ENCODE measurements around the gene FYCO1. TPM values are rescaled to one million over a fixed set of nuclear protein-coding genes. Genes with fewer than 3 reads are reported as not detected.

The FYCO1 gene
- total and polyA plus RNA-seq, 10 of the 15 experiments (the other 5 are each of a cell fraction or from before 2014, with no cell fraction given), result 1.5 to 8.4 (median 6.5) TPM

DNA sequence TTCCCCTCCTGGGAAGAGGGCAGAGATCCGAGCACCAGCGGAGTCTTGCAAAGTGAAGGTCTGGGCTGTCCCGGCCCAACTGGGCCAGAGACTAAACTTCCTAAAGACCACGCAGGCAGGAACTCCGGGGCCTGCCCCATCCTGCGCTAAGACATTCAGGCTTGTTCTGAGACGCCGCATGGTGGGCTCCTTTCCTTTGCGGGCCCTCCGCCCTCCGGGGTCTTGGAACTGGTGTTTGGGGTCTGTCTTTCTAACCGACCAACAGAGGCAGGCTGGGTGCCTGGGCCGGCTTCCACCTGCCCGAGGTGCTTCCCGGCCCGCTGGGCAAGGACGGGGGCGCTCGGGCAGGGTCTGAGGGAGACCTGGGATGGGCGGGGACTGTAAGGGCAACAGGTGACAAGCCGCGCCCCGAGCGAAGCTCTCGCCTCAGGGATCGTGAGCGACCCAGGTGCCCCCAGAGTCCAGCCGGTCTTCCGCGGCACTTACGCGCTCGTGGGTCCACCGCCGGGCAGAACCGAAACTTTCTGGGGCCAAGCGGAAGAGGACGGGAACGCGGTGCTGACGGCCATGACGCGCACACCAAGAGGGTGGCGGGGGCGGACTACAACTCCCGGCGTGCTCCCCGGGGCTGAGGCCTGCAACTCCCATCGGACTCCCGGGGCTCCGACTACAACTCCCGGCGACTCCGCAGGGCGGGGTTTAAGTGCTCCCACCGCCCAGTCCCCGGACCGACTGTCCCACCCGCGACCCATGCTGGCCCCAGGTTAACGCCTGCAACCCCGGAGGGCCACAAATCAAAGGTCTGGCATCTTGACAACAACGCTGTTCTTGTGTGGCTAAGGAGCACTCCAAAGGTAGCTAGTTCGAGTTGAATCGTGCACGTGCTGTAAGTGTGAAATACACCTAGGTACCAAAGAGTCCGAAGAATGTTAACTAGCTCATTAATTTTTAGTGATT, at the start of gene FYCO1 (continued):
- TF ChIP-seq, protein P1, sequence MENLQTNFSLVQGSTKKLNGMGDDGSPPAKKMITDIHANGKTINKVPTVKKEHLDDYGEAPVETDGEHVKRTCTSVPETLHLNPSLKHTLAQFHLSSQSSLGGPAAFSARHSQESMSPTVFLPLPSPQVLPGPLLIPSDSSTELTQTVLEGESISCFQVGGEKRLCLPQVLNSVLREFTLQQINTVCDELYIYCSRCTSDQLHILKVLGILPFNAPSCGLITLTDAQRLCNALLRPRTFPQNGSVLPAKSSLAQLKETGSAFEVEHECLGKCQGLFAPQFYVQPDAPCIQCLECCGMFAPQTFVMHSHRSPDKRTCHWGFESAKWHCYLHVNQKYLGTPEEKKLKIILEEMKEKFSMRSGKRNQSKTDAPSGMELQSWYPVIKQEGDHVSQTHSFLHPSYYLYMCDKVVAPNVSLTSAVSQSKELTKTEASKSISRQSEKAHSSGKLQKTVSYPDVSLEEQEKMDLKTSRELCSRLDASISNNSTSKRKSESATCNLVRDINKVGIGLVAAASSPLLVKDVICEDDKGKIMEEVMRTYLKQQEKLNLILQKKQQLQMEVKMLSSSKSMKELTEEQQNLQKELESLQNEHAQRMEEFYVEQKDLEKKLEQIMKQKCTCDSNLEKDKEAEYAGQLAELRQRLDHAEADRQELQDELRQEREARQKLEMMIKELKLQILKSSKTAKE (IDR thresholded peaks at IDR 0.05; ENCODE audit: low read depth, poor library complexity, severe bottlenecking), result no peak
- TF ChIP-seq NBN (IDR thresholded peaks at IDR 0.05), result peak; percentile 62
- TF ChIP-seq NR2F1 (conservative IDR thresholded peaks at IDR 0.05), result peak; percentile 82
- TF ChIP-seq POLR2AphosphoS5 (IDR thresholded peaks at IDR 0.05; ENCODE audit: low read length), result peak; percentile 66
- no peak for TF ChIP-seq CHD4 (IDR thresholded peaks at IDR 0.05)
- TF ChIP-seq TCF12 (IDR thresholded peaks at IDR 0.05; ENCODE audit: low read depth, low read length), result no peak
- TF ChIP-seq BACH1 (IDR thresholded peaks at IDR 0.05; ENCODE audit: borderline replicate concordance), result peak; percentile 53; the same call in 1 of the 2 replicates
- no peak for TF ChIP-seq STAT3 (IDR thresholded peaks at IDR 0.05; ENCODE audit: low read depth, low read length)
- TF ChIP-seq BHLHE40 (IDR thresholded peaks at IDR 0.05; ENCODE audit: borderline replicate concordance in 1 of 2, low read depth in 2 of 2, low read length in 1 of 2), result peak in 1 of 2 experiments; percentile 64; a peak in 1 of 4 replicates
- TF ChIP-seq IKZF1 (conservative IDR thresholded peaks at IDR 0.05), result peak; percentile 98
- no peak for TF ChIP-seq WRNIP1 (IDR thresholded peaks at IDR 0.05; ENCODE audit: borderline replicate concordance, low read depth, low read length)
- TF ChIP-seq, protein P2, sequence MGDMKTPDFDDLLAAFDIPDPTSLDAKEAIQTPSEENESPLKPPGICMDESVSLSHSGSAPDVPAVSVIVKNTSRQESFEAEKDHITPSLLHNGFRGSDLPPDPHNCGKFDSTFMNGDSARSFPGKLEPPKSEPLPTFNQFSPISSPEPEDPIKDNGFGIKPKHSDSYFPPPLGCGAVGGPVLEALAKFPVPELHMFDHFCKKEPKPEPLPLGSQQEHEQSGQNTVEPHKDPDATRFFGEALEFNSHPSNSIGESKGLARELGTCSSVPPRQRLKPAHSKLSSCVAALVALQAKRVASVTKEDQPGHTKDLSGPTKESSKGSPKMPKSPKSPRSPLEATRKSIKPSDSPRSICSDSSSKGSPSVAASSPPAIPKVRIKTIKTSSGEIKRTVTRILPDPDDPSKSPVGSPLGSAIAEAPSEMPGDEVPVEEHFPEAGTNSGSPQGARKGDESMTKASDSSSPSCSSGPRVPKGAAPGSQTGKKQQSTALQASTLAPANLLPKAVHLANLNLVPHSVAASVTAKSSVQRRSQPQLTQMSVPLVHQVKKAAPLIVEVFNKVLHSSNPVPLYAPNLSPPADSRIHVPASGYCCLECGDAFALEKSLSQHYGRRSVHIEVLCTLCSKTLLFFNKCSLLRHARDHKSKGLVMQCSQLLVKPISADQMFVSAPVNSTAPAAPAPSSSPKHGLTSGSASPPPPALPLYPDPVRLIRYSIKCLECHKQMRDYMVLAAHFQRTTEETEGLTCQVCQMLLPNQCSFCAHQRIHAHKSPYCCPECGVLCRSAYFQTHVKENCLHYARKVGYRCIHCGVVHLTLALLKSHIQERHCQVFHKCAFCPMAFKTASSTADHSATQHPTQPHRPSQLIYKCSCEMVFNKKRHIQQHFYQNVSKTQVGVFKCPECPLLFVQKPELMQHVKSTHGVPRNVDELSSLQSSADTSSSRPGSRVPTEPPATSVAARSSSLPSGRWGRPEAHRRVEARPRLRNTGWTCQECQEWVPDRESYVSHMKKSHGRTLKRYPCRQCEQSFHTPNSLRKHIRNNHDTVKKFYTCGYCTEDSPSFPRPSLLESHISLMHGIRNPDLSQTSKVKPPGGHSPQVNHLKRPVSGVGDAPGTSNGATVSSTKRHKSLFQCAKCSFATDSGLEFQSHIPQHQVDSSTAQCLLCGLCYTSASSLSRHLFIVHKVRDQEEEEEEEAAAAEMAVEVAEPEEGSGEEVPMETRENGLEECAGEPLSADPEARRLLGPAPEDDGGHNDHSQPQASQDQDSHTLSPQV (IDR thresholded peaks at IDR 0.05), result no peak; the same call in 1 of the 2 replicates
- no peak for TF ChIP-seq JUNB (IDR thresholded peaks at IDR 0.05)
- no peak for TF ChIP-seq ETV6 (conservative IDR thresholded peaks at IDR 0.05 in 1 of 2, IDR thresholded peaks at IDR 0.05 in 1 of 2; ENCODE audit: borderline replicate concordance in 1 of 2, low read depth in 1 of 2)
- TF ChIP-seq, protein P3, sequence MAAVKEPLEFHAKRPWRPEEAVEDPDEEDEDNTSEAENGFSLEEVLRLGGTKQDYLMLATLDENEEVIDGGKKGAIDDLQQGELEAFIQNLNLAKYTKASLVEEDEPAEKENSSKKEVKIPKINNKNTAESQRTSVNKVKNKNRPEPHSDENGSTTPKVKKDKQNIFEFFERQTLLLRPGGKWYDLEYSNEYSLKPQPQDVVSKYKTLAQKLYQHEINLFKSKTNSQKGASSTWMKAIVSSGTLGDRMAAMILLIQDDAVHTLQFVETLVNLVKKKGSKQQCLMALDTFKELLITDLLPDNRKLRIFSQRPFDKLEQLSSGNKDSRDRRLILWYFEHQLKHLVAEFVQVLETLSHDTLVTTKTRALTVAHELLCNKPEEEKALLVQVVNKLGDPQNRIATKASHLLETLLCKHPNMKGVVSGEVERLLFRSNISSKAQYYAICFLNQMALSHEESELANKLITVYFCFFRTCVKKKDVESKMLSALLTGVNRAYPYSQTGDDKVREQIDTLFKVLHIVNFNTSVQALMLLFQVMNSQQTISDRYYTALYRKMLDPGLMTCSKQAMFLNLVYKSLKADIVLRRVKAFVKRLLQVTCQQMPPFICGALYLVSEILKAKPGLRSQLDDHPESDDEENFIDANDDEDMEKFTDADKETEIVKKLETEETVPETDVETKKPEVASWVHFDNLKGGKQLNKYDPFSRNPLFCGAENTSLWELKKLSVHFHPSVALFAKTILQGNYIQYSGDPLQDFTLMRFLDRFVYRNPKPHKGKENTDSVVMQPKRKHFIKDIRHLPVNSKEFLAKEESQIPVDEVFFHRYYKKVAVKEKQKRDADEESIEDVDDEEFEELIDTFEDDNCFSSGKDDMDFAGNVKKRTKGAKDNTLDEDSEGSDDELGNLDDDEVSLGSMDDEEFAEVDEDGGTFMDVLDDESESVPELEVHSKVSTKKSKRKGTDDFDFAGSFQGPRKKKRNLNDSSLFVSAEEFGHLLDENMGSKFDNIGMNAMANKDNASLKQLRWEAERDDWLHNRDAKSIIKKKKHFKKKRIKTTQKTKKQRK (IDR thresholded peaks at IDR 0.05; ENCODE audit: low read depth, low read length), result no peak
- TF ChIP-seq NR2C1 (IDR thresholded peaks at IDR 0.05), result peak; percentile 71
- TF ChIP-seq MTA3 (IDR thresholded peaks at IDR 0.05; ENCODE audit: borderline replicate concordance, low read length), result no peak
- no peak for TF ChIP-seq ZNF274 (IDR thresholded peaks at IDR 0.05; ENCODE audit: insufficient read depth, insufficient read length)
- no peak for TF ChIP-seq RAD51 (IDR thresholded peaks at IDR 0.05)
- no peak for TF ChIP-seq RCOR1 (conservative IDR thresholded peaks at IDR 0.05; ENCODE audit: low read depth, low read length)
- no peak for TF ChIP-seq SREBF2 (IDR thresholded peaks at IDR 0.05; ENCODE audit: low read length)

Measured in GM12878 (cell line).